GM12892 (cell line): ENCODE data around the gene PDE1C.

Source experiments
- POLR2A ChIP-seq: IDR thresholded peaks from 2 replicates; pipeline ENCODE4 v1.6.1; 2011; ENCODE audit warnings: low read depth, low read length, control low read depth
- POLR2AphosphoS5 ChIP-seq: IDR thresholded peaks from 2 replicates; pipeline ENCODE4 v1.6.1; 2011; ENCODE audit warnings: low read depth, low read length, control low read depth

GRCh38 chr7:31938650-31939049, 131.6 kb downstream of the PDE1C start:
- TF ChIP-seq POLR2AphosphoS5 (no peak), POLR2A (no peak)
